Brain microvascular endothelial cell (primary cell): ENCODE results near the gene DENR.
"Not testable (repeated sequence)": the region's sequence is repeated elsewhere in the genome, so short reads cannot be mapped to it uniquely, and the experiment has no call there.

Experiments
- DNase-seq: peaks from one replicate; pipeline ENCODE4 v3.0.0-alpha.2; 2020
- H3K27ac ChIP-seq: fragments of 250-450 bp; sonication (Bioruptor Pico); 2 replicates; pipeline ENCODE4 v1.5.1; 2020; ENCODE audit warnings: mild to moderate bottlenecking, moderate library complexity
- H3K27me3 ChIP-seq: fragments of 250-450 bp; sonication (Bioruptor Pico); replicated peaks from 2 replicates; pipeline ENCODE4 v1.5.1; 2020; ENCODE audit warnings: mild to moderate bottlenecking
- H3K36me3 ChIP-seq: fragments of 250-450 bp; sonication (Bioruptor Pico); replicated peaks from 2 replicates; pipeline ENCODE4 v1.5.1; 2020; ENCODE audit warnings: mild to moderate bottlenecking
- H3K4me3 ChIP-seq: 2 replicates; pipeline ENCODE4 v1.5.1; 2011; ENCODE audit warnings: low read depth, mild to moderate bottlenecking, control low read depth, low read length, moderate library complexity
- in situ Hi-C: cut with HindIII; loops from 2 replicates; pipeline ENCODE4 v1.10.0; 2017; ENCODE audit warnings: low sequenced_read_pairs, low pct_ligation_motif_present
- TF ChIP-seq, protein P1 (sequence below): IDR thresholded peaks from 2 replicates; pipeline ENCODE4 v1.5.1; 2011; ENCODE audit warnings: low read depth, mild to moderate bottlenecking, moderate library complexity, low read length, control low read depth, inconsistent platforms; ENCODE audit errors: missing control alignments

The DENR gene

DNA sequence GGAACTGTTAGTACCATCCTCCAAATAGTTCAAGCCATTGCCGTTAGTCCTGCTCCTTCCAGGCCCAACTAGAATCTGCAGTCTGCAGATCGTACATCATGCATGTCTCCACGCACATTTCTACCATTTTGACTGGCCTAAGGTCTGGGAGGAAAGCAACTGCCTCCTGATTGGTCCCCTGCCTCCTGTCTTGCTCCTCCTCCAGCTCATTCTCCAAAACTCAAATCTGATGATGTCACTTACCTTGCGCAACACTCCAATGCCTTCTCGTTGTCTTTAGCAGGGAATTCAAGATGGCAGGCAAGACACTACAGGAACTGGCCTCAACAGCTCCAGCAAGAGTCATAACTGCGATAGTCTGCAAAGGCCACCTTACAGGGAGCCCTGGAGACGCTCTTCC lies 12.3 kb upstream of the DENR start:
- H3K36me3 ChIP-seq = no peaks in the 10 kb centered on the region
- H3K27ac ChIP-seq = no peak overlapping the region
- no peak overlapping the region for H3K4me3 ChIP-seq
- no peak for DNase-seq
- in situ Hi-C loops = no loop called here
- TF ChIP-seq, protein P1, sequence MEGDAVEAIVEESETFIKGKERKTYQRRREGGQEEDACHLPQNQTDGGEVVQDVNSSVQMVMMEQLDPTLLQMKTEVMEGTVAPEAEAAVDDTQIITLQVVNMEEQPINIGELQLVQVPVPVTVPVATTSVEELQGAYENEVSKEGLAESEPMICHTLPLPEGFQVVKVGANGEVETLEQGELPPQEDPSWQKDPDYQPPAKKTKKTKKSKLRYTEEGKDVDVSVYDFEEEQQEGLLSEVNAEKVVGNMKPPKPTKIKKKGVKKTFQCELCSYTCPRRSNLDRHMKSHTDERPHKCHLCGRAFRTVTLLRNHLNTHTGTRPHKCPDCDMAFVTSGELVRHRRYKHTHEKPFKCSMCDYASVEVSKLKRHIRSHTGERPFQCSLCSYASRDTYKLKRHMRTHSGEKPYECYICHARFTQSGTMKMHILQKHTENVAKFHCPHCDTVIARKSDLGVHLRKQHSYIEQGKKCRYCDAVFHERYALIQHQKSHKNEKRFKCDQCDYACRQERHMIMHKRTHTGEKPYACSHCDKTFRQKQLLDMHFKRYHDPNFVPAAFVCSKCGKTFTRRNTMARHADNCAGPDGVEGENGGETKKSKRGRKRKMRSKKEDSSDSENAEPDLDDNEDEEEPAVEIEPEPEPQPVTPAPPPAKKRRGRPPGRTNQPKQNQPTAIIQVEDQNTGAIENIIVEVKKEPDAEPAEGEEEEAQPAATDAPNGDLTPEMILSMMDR = no peak
- no peaks in the 10 kb centered on the region for H3K27me3 ChIP-seq

DNA sequence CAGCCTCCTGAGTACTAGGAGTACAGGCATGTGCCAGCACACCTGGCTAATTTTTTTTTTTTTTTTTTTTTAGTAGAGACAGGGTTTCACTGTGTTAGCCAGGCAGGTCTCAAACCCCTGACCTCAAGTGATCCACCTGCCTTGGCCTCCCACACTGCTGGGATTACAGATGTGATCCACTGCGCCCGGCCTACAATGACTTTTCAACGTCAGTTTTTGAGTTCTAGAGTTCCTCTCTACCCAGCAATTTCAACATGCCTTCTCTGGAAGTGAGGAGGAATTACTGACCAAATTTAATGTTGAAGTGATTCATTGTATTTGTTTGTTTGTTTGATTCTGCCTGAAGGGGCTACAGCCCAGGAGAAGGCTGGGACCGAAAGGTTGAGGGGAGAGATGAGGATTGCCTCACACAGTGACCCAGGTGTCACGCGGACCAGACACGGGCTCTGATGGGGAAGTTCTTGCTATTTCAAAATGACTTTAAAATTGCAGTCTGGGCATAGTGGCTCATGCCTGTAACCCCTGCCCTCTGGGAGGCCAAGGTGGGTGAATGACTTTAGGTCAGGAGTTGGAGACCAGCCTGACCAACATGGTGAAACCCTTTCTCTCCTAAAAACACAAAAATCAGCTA lies 8.6 kb upstream of the DENR start:
- in situ Hi-C loops = no loop called here
- Histone ChIP-seq H3K27ac (no peak overlapping the region), H3K4me3 (no peak overlapping the region), H3K27me3 (no peaks in the 10 kb centered on the region), H3K36me3 (no peaks in the 10 kb centered on the region)
- DNase-seq = no peak
- TF ChIP-seq, protein P1 = no peak

DNA sequence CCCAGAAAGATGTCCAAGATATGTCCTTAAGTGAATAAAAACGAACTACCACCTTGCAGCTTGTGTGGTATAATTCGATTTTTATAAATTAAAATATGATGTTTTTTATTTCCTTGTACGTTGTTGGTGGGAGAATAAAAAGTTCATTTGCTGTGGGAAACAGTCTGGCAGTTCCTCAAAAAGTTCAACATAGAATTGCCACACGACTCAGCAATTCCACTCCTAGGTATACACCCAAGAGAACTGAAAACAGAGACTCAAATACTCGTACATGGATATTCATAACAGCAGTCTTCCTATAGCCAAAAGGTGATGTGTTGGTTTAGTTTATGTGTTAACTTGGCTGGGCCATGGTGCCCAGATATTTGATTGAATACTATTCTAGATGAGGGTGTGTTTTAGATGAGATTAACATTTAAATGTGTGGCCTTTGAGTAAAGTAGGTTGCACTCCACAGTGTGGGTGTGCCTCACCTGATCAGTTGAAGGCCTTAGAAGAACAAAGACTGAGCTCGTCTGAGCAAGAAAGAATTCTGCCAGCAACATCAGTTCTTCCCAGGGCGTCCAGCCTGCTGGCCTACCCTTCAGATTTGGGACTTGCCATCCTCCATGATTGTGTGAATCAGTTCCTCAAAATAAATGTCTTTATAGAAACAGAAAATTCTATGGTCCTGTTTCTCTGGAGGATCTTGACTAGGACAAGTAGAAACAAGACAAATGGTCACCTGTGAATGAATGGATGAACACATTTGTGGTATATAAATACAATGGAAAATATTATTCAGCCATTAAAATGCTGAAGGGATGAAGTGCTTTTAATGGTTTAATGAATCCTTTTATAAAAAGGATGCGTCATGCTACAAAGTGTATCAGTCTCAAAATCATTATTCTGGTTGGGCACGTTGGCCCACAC lies 5.1 kb upstream of the DENR start:
- Histone ChIP-seq H3K27me3 (no peaks in the 10 kb centered on the region), H3K4me3 (no peak overlapping the region), H3K27ac (no peak overlapping the region), H3K36me3 (no peaks in the 10 kb centered on the region)
- TF ChIP-seq, protein P1 = no peak
- DNase-seq = no peak
- in situ Hi-C loops = no loop called here

DNA sequence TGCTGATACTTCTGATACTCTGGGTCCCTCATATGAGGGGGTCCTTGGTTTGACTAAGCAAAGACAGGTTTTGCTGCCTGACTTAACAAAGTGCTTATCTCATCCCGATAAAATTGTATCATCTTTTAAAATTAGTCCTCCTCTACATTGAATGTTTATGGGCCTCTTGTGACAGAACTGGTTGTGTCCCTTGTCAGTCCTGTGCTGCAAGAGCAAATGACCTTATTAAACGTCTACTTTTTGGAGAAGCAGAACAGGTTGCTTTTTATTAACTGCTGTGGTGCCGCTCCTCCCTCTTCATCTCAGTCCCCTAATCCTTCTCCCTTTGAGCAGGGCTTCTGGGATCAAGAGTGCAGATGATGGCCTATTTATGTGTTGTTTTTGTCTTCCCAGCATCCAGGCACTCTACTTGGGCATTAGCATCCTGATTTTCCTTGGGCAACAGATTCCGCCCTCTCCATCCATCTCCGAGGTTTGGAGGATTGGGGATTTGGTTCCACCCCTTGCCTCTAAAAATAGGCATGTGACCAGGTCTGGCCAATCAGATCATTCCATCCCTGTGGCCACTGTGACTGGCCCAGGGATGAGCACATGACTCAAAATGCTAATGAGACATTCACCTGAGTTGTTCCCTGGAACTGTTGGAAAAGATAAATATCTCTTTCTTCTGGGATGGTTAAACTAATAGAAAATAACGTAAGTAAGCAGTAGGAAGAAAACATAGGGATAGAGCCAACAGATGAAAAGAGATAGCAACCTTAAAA lies 2.9 kb upstream of the DENR start:
- peaks cover 4% of the 10 kb centered on the region for H3K36me3 ChIP-seq
- DNase-seq = no peak
- TF ChIP-seq, protein P1 = no peak
- no peaks in the 10 kb centered on the region for H3K27me3 ChIP-seq
- no peak overlapping the region for H3K4me3 ChIP-seq
- no peak overlapping the region for H3K27ac ChIP-seq
- in situ Hi-C loops = loop anchor here (25.0 kb wide), 1 partner anchor 112 kb away; no protein-coding TSS in a partner anchor

DNA sequence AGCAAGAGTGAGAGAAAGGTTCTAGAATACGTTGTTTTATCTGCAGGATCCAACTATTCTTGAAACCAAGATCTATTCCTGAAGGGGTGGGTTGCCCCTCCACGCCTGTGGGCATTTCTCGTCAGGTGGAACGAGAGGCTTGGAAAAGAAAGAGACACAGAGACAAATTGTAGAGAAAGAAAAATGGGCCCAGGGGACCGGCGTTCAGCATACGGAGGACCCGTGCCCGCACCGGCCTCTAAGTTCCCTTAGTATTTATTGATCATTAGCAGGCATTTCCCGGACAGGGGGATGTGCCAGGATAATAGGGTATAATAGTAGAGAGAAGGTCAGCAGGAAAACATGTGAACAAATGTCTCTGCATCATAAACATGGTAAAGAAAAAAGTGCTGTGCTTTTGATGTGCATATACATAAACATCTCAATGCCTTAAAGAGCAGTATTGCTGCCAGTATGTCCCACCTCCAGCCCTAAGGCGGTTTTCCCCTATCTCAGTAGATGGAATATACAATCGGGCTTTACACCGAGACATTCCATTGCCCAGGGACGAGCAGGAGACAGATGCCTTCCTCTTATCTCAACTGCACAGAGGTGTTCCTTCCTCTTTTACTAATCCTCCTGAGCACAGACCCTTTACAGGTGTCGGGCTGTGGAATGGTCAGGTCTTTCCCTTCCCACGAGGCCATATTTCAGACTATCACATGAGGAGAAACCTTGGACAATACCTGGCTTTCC lies 1.7 kb upstream of the DENR start:
- not testable (repeated sequence) for DNase-seq
- in situ Hi-C loops = loop anchor here (25.0 kb wide), 1 partner anchor 114 kb away; no protein-coding TSS in a partner anchor

More for the DNA sequence above, 1.7 kb upstream of the DENR start:
- not testable (repeated sequence) for H3K27me3 ChIP-seq, H3K36me3 ChIP-seq, H3K4me3 ChIP-seq, H3K27ac ChIP-seq
